GM12875 (cell line): ENCODE data around the gene ECSCR.

Experiments used
- H3K4me3 ChIP-seq: one replicate; pipeline ENCODE4 v1.5.1; 2011; ENCODE audit warnings: low read depth, low read length, control low read depth
- CTCF ChIP-seq: IDR thresholded peaks from 2 replicates; pipeline ENCODE4 v1.5.1; 2011; ENCODE audit warnings: low read depth, mild to moderate bottlenecking, control low read depth, inconsistent platforms, low read length, moderate library complexity, borderline replicate concordance; ENCODE audit not compliant: insufficient read depth

Gene ECSCR

GRCh38 chr5:139401546-139401945 is 61.0 kb downstream of the ECSCR start:
- no peak for TF ChIP-seq CTCF
- no peak overlapping the region for H3K4me3 ChIP-seq

- no peak for TF ChIP-seq CTCF
- H3K4me3 ChIP-seq: no peak overlapping the region
Measured at GRCh38 chr5:139399501-139400121, 62.9 kb downstream of the ECSCR start.
